H1 (cell line): Measurements from ENCODE around the gene CHST12. TPM values are rescaled to one million over a fixed set of nuclear protein-coding genes. Genes with fewer than 3 reads are reported as not detected.

ENCODE experiments used
- CTCF ChIA-PET: fragments of 300-600 bp; sonication (Branson Sonifier 250); formaldehyde crosslinking; loops from one replicate; lab custom pipeline; 2021; ENCODE audit not compliant: partially characterized antibody; lab: Charles Lee
- POLR2A ChIA-PET: fragments of 300-600 bp; sonication (Branson Sonifier 250); formaldehyde crosslinking; loops from one replicate; lab custom pipeline; 2021; ENCODE audit warnings: inconsistent platforms; ENCODE audit not compliant: partially characterized antibody; lab: Charles Lee
- DNase-seq, 2 experiments: peaks; one replicate each; pipeline versions ENCODE4 v3.0.0 to v3.0.0-alpha.2; 2010 to 2022; ENCODE audit warnings: low spot score in 2 of 2, low read depth in 1 of 2, mixed read lengths in 1 of 2
- FAIRE-seq: peaks from 2 replicates; lab custom pipeline; 2011; peaks lifted over from hg19 to GRCh38; lab: Jason Lieb, UNC
- H2AFZ ChIP-seq: 2 replicates; pipeline ENCODE4 v1.8.1; 2012; ENCODE audit warnings: low read length, inconsistent platforms
- H2AK5ac ChIP-seq: 2 replicates; pipeline ENCODE4 v1.6.1; 2013; ENCODE audit warnings: low read depth, low read length
- H2BK120ac ChIP-seq: replicated peaks from 2 replicates; pipeline ENCODE3; 2013; ENCODE audit warnings: low read depth, low read length, inconsistent platforms
- H2BK12ac ChIP-seq: 2 replicates; pipeline ENCODE4 v1.6.1; 2013; ENCODE audit warnings: low read depth, low read length
- H2BK15ac ChIP-seq: 2 replicates; pipeline ENCODE4 v1.6.1; 2013; ENCODE audit warnings: low read length
- H2BK20ac ChIP-seq: 2 replicates; pipeline ENCODE4 v1.6.1; 2013; ENCODE audit warnings: low read length
- H2BK5ac ChIP-seq: 2 replicates; pipeline ENCODE4 v1.6.1; 2013; ENCODE audit warnings: low read depth, low read length
- H3K14ac ChIP-seq: 2 replicates; pipeline ENCODE4 v1.6.1; 2013; ENCODE audit warnings: inconsistent platforms; ENCODE audit not compliant: insufficient read length
- H3K18ac ChIP-seq: 2 replicates; pipeline ENCODE4 v1.6.1; 2013; ENCODE audit warnings: low read length; ENCODE audit errors: extremely low read depth
- H3K23ac ChIP-seq: 2 replicates; pipeline ENCODE4 v1.6.1; 2013; ENCODE audit warnings: inconsistent platforms; ENCODE audit not compliant: insufficient read length
- H3K23me2 ChIP-seq: 2 replicates; pipeline ENCODE4 v1.6.1; 2013; ENCODE audit warnings: low read depth, low read length
- H3K27ac ChIP-seq: 2 replicates; pipeline ENCODE4 v1.6.1; 2011; ENCODE audit warnings: low read depth, low read length, inconsistent platforms
- H3K27me3 ChIP-seq, 4 experiments: replicated peaks in 1 of 4; 1 replicate in 1 of 4; 2 replicates in 3 of 4; pipeline versions ENCODE4 v1.6.1 to v1.8.1; 2011 to 2013; ENCODE audit warnings: low read length in 3 of 4, mild to moderate bottlenecking in 3 of 4, inconsistent platforms in 2 of 4, mixed read lengths in 2 of 4, moderate library complexity in 1 of 4; ENCODE audit not compliant: control insufficient read depth in 3 of 4, insufficient read depth in 3 of 4; ENCODE audit errors: extremely low read depth in 1 of 4
- H3K36me3 ChIP-seq, 4 experiments: 2 replicates each; pipeline versions ENCODE4 v1.6.1 to v1.8.1; 2011 to 2013; ENCODE audit warnings: mild to moderate bottlenecking in 4 of 4, low read length in 3 of 4, moderate library complexity in 2 of 4, control low read depth in 1 of 4, inconsistent platforms in 1 of 4; ENCODE audit not compliant: insufficient read depth in 4 of 4, control insufficient read depth in 2 of 4
- H3K4ac ChIP-seq: replicated peaks from 2 replicates; pipeline ENCODE3; 2013; ENCODE audit warnings: low read length, low read depth, mixed read lengths, inconsistent platforms; ENCODE audit not compliant: insufficient read length
- H3K4me1 ChIP-seq, 4 experiments: replicated peaks in 1 of 4; 1 replicate in 1 of 4; 2 replicates in 3 of 4; pipeline versions ENCODE4 v1.6.1 to v1.8.1; 2011 to 2013; ENCODE audit warnings: low read length in 3 of 4, inconsistent platforms in 2 of 4, mixed read lengths in 1 of 4; ENCODE audit not compliant: insufficient read depth in 4 of 4, control insufficient read depth in 3 of 4
- H3K4me2 ChIP-seq, 2 experiments: 2 replicates each; pipeline versions ENCODE4 v1.6.1 to v1.8.1; 2011 to 2013; ENCODE audit warnings: low read depth in 2 of 2, low read length in 2 of 2, control low read depth in 1 of 2, inconsistent platforms in 1 of 2, mild to moderate bottlenecking in 1 of 2; ENCODE audit not compliant: insufficient read depth in 1 of 2
- H3K4me3 ChIP-seq, 4 experiments: fragments of 200-600, 300-600 bp in 1 of 4; sonication (generic), shearing (Covaris generic), sonication (Bioruptor Twin) in 1 of 4; 2 replicates each; pipeline versions ENCODE4 v1.5.1 to v1.8.1; 2011 to 2016; ENCODE audit warnings: low read length in 4 of 4, low read depth in 3 of 4, control low read depth in 2 of 4, inconsistent platforms in 2 of 4, mild to moderate bottlenecking in 2 of 4, mixed read lengths in 1 of 4, moderate library complexity in 1 of 4; ENCODE audit not compliant: insufficient read depth in 2 of 4; ENCODE audit errors: extremely low read depth in 1 of 4
- H3K56ac ChIP-seq: replicated peaks from 2 replicates; pipeline ENCODE3; 2013; ENCODE audit warnings: low read depth, mild to moderate bottlenecking, mixed read lengths, low read length, inconsistent platforms; ENCODE audit not compliant: insufficient read length
- H3K79me1 ChIP-seq: 2 replicates; pipeline ENCODE4 v1.6.1; 2013; ENCODE audit warnings: low read depth, low read length, control low read depth
- H3K79me2 ChIP-seq, 2 experiments: 2 replicates each; pipeline versions ENCODE4 v1.6.1 to v1.8.1; 2012 to 2013; ENCODE audit warnings: low read length in 2 of 2, mild to moderate bottlenecking in 2 of 2, inconsistent platforms in 1 of 2; ENCODE audit not compliant: insufficient read depth in 2 of 2, control insufficient read depth in 1 of 2
- H3K9ac ChIP-seq, 4 experiments: replicated peaks in 1 of 4; 1 replicate in 1 of 4; 2 replicates in 3 of 4; pipeline versions ENCODE4 v1.6.1 to v1.8.1; 2011 to 2013; ENCODE audit warnings: low read depth in 3 of 4, low read length in 3 of 4, control low read depth in 2 of 4, mild to moderate bottlenecking in 2 of 4, moderate library complexity in 2 of 4, inconsistent platforms in 1 of 4; ENCODE audit errors: extremely low read depth in 1 of 4
- H3K9me3 ChIP-seq, 2 experiments: 2 replicates each; pipeline versions ENCODE4 v1.6.1 to v1.8.1; 2012 to 2013; ENCODE audit warnings: mild to moderate bottlenecking in 2 of 2, moderate library complexity in 2 of 2, control low read depth in 1 of 2, inconsistent platforms in 1 of 2, low read depth in 1 of 2, low read length in 1 of 2, mixed read lengths in 1 of 2; ENCODE audit not compliant: insufficient read depth in 2 of 2
- H4K20me1 ChIP-seq, 2 experiments: replicated peaks in 1 of 2; 2 replicates each; pipeline versions ENCODE3 to v1.8.1; 2011 to 2013; ENCODE audit warnings: inconsistent platforms in 2 of 2, low read length in 2 of 2, mild to moderate bottlenecking in 1 of 2; ENCODE audit not compliant: insufficient read depth in 2 of 2, control insufficient read depth in 1 of 2
- H4K5ac ChIP-seq: 2 replicates; pipeline ENCODE4 v1.6.1; 2013; ENCODE audit warnings: low read length, low read depth, mixed read lengths, inconsistent platforms; ENCODE audit not compliant: insufficient read length
- H4K8ac ChIP-seq: 2 replicates; pipeline ENCODE4 v1.8.0; 2013; ENCODE audit warnings: mild to moderate bottlenecking, moderate library complexity, low read length, inconsistent platforms; ENCODE audit not compliant: insufficient read depth; ENCODE audit errors: extremely low read depth
- H4K91ac ChIP-seq: replicated peaks from 2 replicates; pipeline ENCODE3; 2013; ENCODE audit warnings: low read length, mixed read lengths, inconsistent platforms; ENCODE audit not compliant: insufficient read length
- WGBS, 2 experiments: shearing (Covaris generic) in 1 of 2; methylation state at CpG; one replicate each; pipeline versions ENCODE4 v1.1.6 to v1.1.7; 2013 to 2015; ENCODE audit warnings: low lambda C conversion rate in 2 of 2, mixed read lengths in 2 of 2, inconsistent platforms in 1 of 2, low coverage in 1 of 2, missing lambda C conversion rate in 1 of 2; ENCODE audit not compliant: insufficient replicate concordance in 2 of 2, insufficient coverage in 1 of 2, insufficient read length in 1 of 2; ENCODE audit errors: extremely low coverage in 1 of 2, missing lambda C conversion rate in 1 of 2; 5-methylcytosine and 5-hydroxymethylcytosine counted together
- polyA plus RNA-seq, 7 experiments: library from polyadenylated mRNA; depleted of rRNA in 3 of 7; stranded (reverse) in 5 of 7; unstranded in 2 of 7; fragments of >200 nt in 5 of 7; fragments of 200-250 nt in 2 of 7; gene quantifications; 1 replicate in 5 of 7; 2 replicates in 1 of 7; 4 replicates in 1 of 7; pipeline versions ENCODE4 v1.2.1 to v1.2.3, GENCODE V29; 2011 to 2013; ENCODE audit warnings: missing spikeins in 2 of 7, mixed read lengths in 2 of 7
- total RNA-seq: library from RNA; stranded (reverse); fragmentation: NEBNext Ultra II Directional; extraction: Animal tissue kit (Norgen Biotek cat#: 25700); gene quantifications from 2 replicates; pipeline ENCODE4 v1.2.1, GENCODE V29; 2021

Gene CHST12
- total and polyA plus RNA-seq, 2 of the 8 experiments (the other 6 are each of a cell fraction or from before 2014, with no cell fraction given) = 13.4 to 24.1 TPM

- Histone ChIP-seq H2BK120ac (no peak overlapping the region), H3K18ac (no peak overlapping the region), H3K4ac (no peak overlapping the region), H2BK5ac (no peak overlapping the region), H2BK12ac (no peak overlapping the region), H3K4me1 (no peaks in the 10 kb centered on the region), H4K20me1 (peaks cover 0 to 1% of the 10 kb centered on the region in 2 experiments), H3K56ac (no peak overlapping the region), H3K4me3 (no peak overlapping the region), H3K27ac (no peak overlapping the region), H3K27me3 (no peaks in the 10 kb centered on the region), H3K79me2 (no peaks in the 10 kb centered on the region), H3K4me2 (no peak overlapping the region), H2BK15ac (no peak overlapping the region), H3K79me1 (no peaks in the 10 kb centered on the region), H4K91ac (no peak overlapping the region), H2AFZ (no peak overlapping the region), H3K9me3 (peaks cover 0 to 4% of the 10 kb centered on the region in 2 experiments; a peak in 1 of 4 replicates), H3K36me3 (no peaks in the 10 kb centered on the region; a peak in 1 of 8 replicates), H4K8ac (no peak overlapping the region), H4K5ac (no peak overlapping the region), H2AK5ac (no peak overlapping the region), H3K9ac (no peak overlapping the region), H2BK20ac (no peak overlapping the region), H3K14ac (no peak overlapping the region), H3K23me2 (no peaks in the 10 kb centered on the region; the same call in 1 of the 2 replicates), H3K23ac (no peak overlapping the region)
- ChIA-PET CTCF (interaction anchor here (0.8 to 14.6 kb wide), 5 partner anchors 6 to 27 kb away, joined by 3 to 119 read pairs (median 3); no protein-coding TSS in a partner anchor), POLR2A (no interaction called here)
- FAIRE-seq = no peak
- DNase-seq = no peak
- WGBS, 2 experiments = 96% methylated on average over 3 of the region's 3 CpGs; no CpG with 5 or more reads in 1 of the 2 experiments
Observed at GRCh38 chr7:2444476-2444875, 41.1 kb downstream of the CHST12 start.
